OCI-LY1 (cell line): ENCODE measurements around the gene ALKBH4.

Experiments
- EZH2 ChIP-seq: fragments of 200-600 bp; sonication (generic), shearing (Covaris generic); IDR thresholded peaks from 2 replicates; pipeline ENCODE4 v1.8.0; 2017; ENCODE audit warnings: borderline replicate concordance, mixed run types, mild to moderate bottlenecking, antibody characterized with exemption, low read length, moderate library complexity, mixed read lengths
- TF ChIP-seq, protein P1 (sequence below): fragments of 200-600 bp; sonication (generic), shearing (Covaris generic); IDR thresholded peaks from 2 replicates; pipeline ENCODE4 v1.5.1; 2017; ENCODE audit warnings: mild to moderate bottlenecking, antibody characterized with exemption, low read length, moderate library complexity, mixed read lengths

DNA sequence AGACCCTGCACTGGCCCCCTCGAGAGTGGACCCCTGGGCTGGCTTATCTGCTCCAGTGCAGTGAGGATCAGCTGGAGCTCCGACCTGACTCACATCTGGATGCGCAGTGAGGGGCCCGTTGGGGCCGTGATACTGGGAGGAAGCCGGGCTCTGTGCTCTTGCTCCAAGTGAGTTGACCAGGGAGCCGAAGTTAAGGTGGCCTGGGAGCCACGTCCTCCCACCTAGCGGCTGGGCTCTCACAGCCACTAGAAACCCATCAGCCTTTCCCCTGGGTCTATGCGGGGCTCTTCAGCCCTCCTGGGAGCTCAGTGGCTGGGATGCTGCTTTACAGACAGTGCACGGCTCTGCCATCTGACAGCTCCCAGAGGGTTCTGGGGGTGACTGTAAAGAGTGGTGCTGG lies 9.1 kb downstream of the ALKBH4 start:
- TF ChIP-seq, protein P1, sequence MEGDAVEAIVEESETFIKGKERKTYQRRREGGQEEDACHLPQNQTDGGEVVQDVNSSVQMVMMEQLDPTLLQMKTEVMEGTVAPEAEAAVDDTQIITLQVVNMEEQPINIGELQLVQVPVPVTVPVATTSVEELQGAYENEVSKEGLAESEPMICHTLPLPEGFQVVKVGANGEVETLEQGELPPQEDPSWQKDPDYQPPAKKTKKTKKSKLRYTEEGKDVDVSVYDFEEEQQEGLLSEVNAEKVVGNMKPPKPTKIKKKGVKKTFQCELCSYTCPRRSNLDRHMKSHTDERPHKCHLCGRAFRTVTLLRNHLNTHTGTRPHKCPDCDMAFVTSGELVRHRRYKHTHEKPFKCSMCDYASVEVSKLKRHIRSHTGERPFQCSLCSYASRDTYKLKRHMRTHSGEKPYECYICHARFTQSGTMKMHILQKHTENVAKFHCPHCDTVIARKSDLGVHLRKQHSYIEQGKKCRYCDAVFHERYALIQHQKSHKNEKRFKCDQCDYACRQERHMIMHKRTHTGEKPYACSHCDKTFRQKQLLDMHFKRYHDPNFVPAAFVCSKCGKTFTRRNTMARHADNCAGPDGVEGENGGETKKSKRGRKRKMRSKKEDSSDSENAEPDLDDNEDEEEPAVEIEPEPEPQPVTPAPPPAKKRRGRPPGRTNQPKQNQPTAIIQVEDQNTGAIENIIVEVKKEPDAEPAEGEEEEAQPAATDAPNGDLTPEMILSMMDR: no peak
- no peak for TF ChIP-seq EZH2
